SK-N-SH treated with all-trans-retinoic acid at 6 μM for 48 hours (cell line): ENCODE measurements around the gene SNU13.
"Not testable (repeated sequence)": the region's sequence is repeated elsewhere in the genome, so short reads cannot be mapped to it uniquely, and the experiment has no call there.

ENCODE experiments used
- ATAC-seq: fragments of 200-7000 bp; cut with Tn5 transposase; 3 replicates; pipeline ENCODE4 v1.9.1; 2020; ENCODE audit warnings: mild to moderate bottlenecking, moderate library complexity
- ARNTL ChIP-seq: fragments of 450-650 bp; formaldehyde crosslinking; IDR thresholded peaks from 2 replicates; pipeline ENCODE4 v1.5.0; 2020; ENCODE audit warnings: low read depth, mild to moderate bottlenecking, moderate library complexity, borderline replicate concordance
- BACH2 ChIP-seq: fragments of 250-450 bp; sonication (Bioruptor Pico); IDR thresholded peaks from 2 replicates; pipeline ENCODE4 v1.9.0; 2021; ENCODE audit warnings: mild to moderate bottlenecking, borderline replicate concordance
- CSDC2 ChIP-seq: fragments of 250-450 bp; sonication (Bioruptor Pico); IDR thresholded peaks from 2 replicates; pipeline ENCODE4 v1.5.0; 2020; ENCODE audit warnings: mild to moderate bottlenecking, moderate library complexity
- GLIS3 ChIP-seq: fragments of 250-450 bp; sonication (Bioruptor Pico); IDR thresholded peaks from 2 replicates; pipeline ENCODE4 v1.5.0; 2020; ENCODE audit warnings: mild to moderate bottlenecking, moderate library complexity
- ISL1 ChIP-seq: fragments of 250-450 bp; sonication (Bioruptor Pico); IDR thresholded peaks from 2 replicates; pipeline ENCODE4 v2.1.2; 2022; ENCODE audit warnings: mild to moderate bottlenecking, moderate library complexity
- OSR1 ChIP-seq: fragments of 250-450 bp; sonication (Bioruptor Pico); IDR thresholded peaks from 2 replicates; pipeline ENCODE4 v1.8.0; 2022; ENCODE audit warnings: moderate library complexity, mild to moderate bottlenecking, inconsistent platforms
- PPARA ChIP-seq: fragments of 250-450 bp; sonication (Bioruptor Pico); IDR thresholded peaks from 2 replicates; pipeline ENCODE4 v1.5.0; 2020; ENCODE audit warnings: mild to moderate bottlenecking, borderline replicate concordance
- RARB ChIP-seq: fragments of 250-450 bp; sonication (Bioruptor Pico); IDR thresholded peaks from 2 replicates; pipeline ENCODE4 v1.8.0; 2021; ENCODE audit warnings: mild to moderate bottlenecking, moderate library complexity
- SNAI2 ChIP-seq: fragments of 250-450 bp; sonication (Bioruptor Pico); IDR thresholded peaks from 2 replicates; pipeline ENCODE4 v1.5.0; 2020; ENCODE audit warnings: mild to moderate bottlenecking, moderate library complexity
- TCF4 ChIP-seq: fragments of 250-450 bp; sonication (Bioruptor Pico); IDR thresholded peaks from 2 replicates; pipeline ENCODE4 v1.8.0; 2021; ENCODE audit warnings: mild to moderate bottlenecking, moderate library complexity, borderline replicate concordance
- ZC3H10 ChIP-seq: fragments of 250-450 bp; sonication (Bioruptor Pico); IDR thresholded peaks from 2 replicates; pipeline ENCODE4 v1.5.1; 2021; ENCODE audit warnings: mild to moderate bottlenecking, moderate library complexity
- ZFP3 ChIP-seq: fragments of 250-450 bp; sonication (Bioruptor Pico); IDR thresholded peaks from 2 replicates; pipeline ENCODE4 v1.5.0; 2020; ENCODE audit warnings: mild to moderate bottlenecking, moderate library complexity
- ZNF565 ChIP-seq: fragments of 450-650 bp; formaldehyde crosslinking; conservative IDR thresholded peaks from 2 replicates; pipeline ENCODE4 v1.5.0; 2020; ENCODE audit warnings: low read depth, mild to moderate bottlenecking, moderate library complexity
- ZNF70 ChIP-seq: fragments of 450-650 bp; formaldehyde crosslinking; IDR thresholded peaks from 2 replicates; pipeline ENCODE4 v1.5.0; 2020; ENCODE audit warnings: mild to moderate bottlenecking, moderate library complexity
- ZNF8 ChIP-seq: fragments of 450-650 bp; formaldehyde crosslinking; IDR thresholded peaks from 2 replicates; pipeline ENCODE4 v1.5.0; 2020; ENCODE audit warnings: mild to moderate bottlenecking, moderate library complexity
- TF ChIP-seq, protein P1 (sequence below): fragments of 250-450 bp; sonication (Bioruptor Pico); IDR thresholded peaks from 2 replicates; pipeline ENCODE4 v1.8.0; 2021; ENCODE audit warnings: low read depth, mild to moderate bottlenecking, moderate library complexity, borderline replicate concordance
- TF ChIP-seq, protein P2 (sequence below): fragments of 250-450 bp; sonication (Bioruptor Pico); IDR thresholded peaks from 2 replicates; pipeline ENCODE4 v1.5.1; 2020; ENCODE audit warnings: low read depth, mild to moderate bottlenecking, moderate library complexity
- TF ChIP-seq, protein P3 (sequence below): fragments of 250-450 bp; sonication (Bioruptor Pico); IDR thresholded peaks from 2 replicates; pipeline ENCODE4 v1.8.0; 2020; ENCODE audit warnings: mild to moderate bottlenecking, moderate library complexity, borderline replicate concordance
- TF ChIP-seq, protein P4 (sequence below): fragments of 250-450 bp; sonication (Bioruptor Pico); IDR thresholded peaks from 2 replicates; pipeline ENCODE4 v1.5.1; 2021; ENCODE audit warnings: mild to moderate bottlenecking, moderate library complexity

The SNU13 gene

DNA sequence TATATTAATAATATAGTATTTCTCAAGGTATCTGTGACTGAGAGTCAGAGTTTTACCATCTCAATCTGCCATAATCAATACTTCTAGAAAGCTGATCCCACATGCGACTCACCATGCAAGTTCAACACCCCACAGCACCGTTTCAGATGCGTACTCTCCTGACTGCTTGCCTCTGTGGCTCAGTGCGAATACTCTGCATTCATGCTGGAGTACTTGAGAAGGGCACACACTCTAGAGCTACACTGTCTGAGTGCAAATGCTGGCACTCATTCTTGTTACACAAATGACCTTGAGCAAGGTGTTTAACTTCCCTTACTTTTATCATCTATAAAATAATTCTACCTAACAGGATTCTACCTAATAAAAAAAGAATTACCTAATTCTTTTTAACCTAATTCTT lies 12.5 kb downstream of the SNU13 start:
- no peak for ATAC-seq
- TF ChIP-seq ISL1 (CRISPR knock-in tag) (no peak), GLIS3 (no peak)

DNA sequence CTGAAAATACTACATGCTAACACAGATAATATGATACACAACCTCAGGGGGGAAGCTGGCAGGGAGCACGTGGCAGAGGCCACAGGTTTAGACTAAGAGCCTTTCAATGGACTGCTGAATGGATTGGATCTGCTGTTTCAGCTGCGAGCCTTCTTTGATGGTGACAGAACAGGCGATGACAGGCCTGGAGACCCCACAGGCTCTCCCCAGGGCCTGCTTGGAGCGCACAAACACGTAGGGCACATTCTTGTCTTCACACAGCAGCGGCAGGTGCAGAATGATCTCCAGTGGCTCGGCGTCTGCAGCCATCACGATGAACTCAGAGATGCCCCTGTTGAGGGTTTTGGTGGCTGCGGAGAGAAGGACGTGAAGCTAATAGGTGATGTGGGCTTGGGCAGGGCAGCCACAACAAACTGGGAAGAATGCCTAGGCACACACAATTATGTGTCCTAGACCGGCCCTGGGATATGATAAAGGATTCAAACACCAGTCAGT lies 13.8 kb downstream of the SNU13 start:
- TF ChIP-seq ZNF70 (CRISPR knock-in tag): no peak
- no peak for TF ChIP-seq TCF4
- no peak for TF ChIP-seq ZNF565 (CRISPR knock-in tag)
- TF ChIP-seq ZC3H10: no peak
- no peak for TF ChIP-seq ISL1 (CRISPR knock-in tag)
- TF ChIP-seq RARB (CRISPR knock-in tag): no peak
- no peak for TF ChIP-seq PPARA (CRISPR knock-in tag)
- TF ChIP-seq ARNTL (CRISPR knock-in tag): no peak
- no peak for TF ChIP-seq SNAI2
- TF ChIP-seq ZFP3 (CRISPR knock-in tag): no peak
- TF ChIP-seq, protein P1, sequence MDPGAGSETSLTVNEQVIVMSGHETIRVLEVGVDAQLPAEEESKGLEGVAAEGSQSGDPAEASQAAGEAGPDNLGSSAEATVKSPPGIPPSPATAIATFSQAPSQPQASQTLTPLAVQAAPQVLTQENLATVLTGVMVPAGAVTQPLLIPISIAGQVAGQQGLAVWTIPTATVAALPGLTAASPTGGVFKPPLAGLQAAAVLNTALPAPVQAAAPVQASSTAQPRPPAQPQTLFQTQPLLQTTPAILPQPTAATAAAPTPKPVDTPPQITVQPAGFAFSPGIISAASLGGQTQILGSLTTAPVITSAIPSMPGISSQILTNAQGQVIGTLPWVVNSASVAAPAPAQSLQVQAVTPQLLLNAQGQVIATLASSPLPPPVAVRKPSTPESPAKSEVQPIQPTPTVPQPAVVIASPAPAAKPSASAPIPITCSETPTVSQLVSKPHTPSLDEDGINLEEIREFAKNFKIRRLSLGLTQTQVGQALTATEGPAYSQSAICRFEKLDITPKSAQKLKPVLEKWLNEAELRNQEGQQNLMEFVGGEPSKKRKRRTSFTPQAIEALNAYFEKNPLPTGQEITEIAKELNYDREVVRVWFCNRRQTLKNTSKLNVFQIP (CRISPR knock-in tag): no peak
- no peak for ATAC-seq

DNA sequence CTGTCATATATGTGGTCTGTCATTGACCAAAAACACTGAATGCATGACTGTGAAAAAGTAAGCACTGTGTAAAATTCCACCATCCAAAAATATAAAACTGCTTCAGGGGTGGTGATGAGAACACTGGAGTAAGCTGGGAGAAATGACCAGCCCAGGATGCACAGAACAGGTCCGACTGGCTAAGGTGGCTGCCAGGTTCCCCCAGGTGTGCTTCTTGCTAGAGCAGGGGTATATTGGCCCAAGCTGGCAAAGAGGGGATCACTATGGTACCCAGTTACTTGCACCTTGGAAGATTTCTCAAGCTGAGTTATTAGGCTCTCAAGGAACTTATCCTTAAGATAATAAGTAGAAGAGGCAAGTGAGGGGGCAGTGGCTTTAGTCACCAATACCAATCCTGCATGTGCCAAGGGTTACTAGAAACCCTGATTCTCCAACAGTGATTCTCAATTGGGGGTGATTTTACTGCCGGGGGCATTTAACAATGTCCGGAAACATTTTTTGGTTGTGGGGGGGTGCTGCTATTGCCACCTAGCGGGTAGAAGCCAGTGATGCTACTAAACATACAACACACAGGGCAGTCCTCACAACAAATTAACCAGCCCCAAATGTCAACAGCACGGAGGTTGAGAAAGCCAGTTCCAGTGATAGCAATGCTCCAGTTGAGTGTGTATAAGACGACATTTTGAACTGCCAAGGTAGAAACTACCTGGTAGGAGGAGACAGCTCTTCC lies 15.7 kb downstream of the SNU13 start:
- ATAC-seq: no peak
- TF ChIP-seq CSDC2 (CRISPR knock-in tag): no peak
- TF ChIP-seq ISL1 (CRISPR knock-in tag): no peak
- no peak for TF ChIP-seq PPARA (CRISPR knock-in tag)
- TF ChIP-seq RARB (CRISPR knock-in tag): no peak
- TF ChIP-seq OSR1 (CRISPR knock-in tag): no peak
- no peak for TF ChIP-seq ZNF8 (CRISPR knock-in tag)
- no peak for TF ChIP-seq ZFP3 (CRISPR knock-in tag)
- no peak for TF ChIP-seq TCF4
- no peak for TF ChIP-seq GLIS3
- TF ChIP-seq BACH2 (CRISPR knock-in tag): no peak
- TF ChIP-seq, protein P2, sequence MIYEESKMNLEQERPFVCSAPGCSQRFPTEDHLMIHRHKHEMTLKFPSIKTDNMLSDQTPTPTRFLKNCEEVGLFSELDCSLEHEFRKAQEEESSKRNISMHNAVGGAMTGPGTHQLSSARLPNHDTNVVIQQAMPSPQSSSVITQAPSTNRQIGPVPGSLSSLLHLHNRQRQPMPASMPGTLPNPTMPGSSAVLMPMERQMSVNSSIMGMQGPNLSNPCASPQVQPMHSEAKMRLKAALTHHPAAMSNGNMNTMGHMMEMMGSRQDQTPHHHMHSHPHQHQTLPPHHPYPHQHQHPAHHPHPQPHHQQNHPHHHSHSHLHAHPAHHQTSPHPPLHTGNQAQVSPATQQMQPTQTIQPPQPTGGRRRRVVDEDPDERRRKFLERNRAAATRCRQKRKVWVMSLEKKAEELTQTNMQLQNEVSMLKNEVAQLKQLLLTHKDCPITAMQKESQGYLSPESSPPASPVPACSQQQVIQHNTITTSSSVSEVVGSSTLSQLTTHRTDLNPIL (CRISPR knock-in tag): no peak
- TF ChIP-seq ZNF70 (CRISPR knock-in tag): no peak
- TF ChIP-seq, protein P3, sequence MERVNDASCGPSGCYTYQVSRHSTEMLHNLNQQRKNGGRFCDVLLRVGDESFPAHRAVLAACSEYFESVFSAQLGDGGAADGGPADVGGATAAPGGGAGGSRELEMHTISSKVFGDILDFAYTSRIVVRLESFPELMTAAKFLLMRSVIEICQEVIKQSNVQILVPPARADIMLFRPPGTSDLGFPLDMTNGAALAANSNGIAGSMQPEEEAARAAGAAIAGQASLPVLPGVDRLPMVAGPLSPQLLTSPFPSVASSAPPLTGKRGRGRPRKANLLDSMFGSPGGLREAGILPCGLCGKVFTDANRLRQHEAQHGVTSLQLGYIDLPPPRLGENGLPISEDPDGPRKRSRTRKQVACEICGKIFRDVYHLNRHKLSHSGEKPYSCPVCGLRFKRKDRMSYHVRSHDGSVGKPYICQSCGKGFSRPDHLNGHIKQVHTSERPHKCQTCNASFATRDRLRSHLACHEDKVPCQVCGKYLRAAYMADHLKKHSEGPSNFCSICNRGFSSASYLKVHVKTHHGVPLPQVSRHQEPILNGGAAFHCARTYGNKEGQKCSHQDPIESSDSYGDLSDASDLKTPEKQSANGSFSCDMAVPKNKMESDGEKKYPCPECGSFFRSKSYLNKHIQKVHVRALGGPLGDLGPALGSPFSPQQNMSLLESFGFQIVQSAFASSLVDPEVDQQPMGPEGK: no peak
- TF ChIP-seq, protein P4, sequence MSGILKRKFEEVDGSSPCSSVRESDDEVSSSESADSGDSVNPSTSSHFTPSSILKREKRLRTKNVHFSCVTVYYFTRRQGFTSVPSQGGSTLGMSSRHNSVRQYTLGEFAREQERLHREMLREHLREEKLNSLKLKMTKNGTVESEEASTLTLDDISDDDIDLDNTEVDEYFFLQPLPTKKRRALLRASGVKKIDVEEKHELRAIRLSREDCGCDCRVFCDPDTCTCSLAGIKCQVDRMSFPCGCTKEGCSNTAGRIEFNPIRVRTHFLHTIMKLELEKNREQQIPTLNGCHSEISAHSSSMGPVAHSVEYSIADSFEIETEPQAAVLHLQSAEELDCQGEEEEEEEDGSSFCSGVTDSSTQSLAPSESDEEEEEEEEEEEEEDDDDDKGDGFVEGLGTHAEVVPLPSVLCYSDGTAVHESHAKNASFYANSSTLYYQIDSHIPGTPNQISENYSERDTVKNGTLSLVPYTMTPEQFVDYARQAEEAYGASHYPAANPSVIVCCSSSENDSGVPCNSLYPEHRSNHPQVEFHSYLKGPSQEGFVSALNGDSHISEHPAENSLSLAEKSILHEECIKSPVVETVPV (CRISPR knock-in tag): no peak
- no peak for TF ChIP-seq ZC3H10
- no peak for TF ChIP-seq SNAI2

DNA sequence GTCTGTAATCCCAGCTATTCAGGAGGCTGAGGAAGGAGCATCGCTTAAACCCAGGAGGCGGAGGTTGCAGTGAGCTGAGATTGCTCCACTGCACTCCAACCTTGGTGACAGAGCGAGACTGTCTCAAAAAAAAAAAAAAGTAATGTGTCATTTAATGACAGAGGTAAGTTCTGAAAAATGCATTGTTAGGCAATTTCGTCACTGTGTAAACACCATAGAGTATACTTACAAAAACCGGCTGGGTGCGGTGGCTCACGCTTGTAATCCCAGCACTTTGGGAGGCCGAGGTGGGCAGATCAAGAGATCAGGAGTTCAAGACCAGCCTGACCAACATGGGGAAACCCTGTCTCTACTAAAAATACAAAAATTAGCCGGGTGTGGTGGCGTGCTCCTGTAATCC lies 16.6 kb downstream of the SNU13 start:
- ATAC-seq: not testable (repeated sequence)
